ENCODE measurements around the gene STRN3.
"Not testable (repeated sequence)": the region's sequence is repeated elsewhere in the genome, so short reads cannot be mapped to it uniquely, and the experiment has no call there.

Gene STRN3

GRCh38 chr14:31060253-31060875, 34.2 kb upstream of the STRN3 start:
- no peak overlapping the region for H3K4me3 ChIP-seq (ENCODE audit: low read depth, low read length)
- TF ChIP-seq CTCF (IDR thresholded peaks at IDR 0.05; ENCODE audit: control insufficient read depth, extremely low read depth, insufficient read depth) = no peak
- no peak for DNase-seq (ENCODE audit: low read depth)

GRCh38 chr14:31059152-31059924, 33.2 kb upstream of the STRN3 start:
- H3K4me3 ChIP-seq (ENCODE audit: low read depth, low read length) = no peak overlapping the region
- no peak for TF ChIP-seq CTCF (IDR thresholded peaks at IDR 0.05; ENCODE audit: control insufficient read depth, extremely low read depth, insufficient read depth)
- no peak for DNase-seq (ENCODE audit: low read depth)

- no peak for DNase-seq (ENCODE audit: low read depth)
- no peak for TF ChIP-seq CTCF (IDR thresholded peaks at IDR 0.05; ENCODE audit: control insufficient read depth, extremely low read depth, insufficient read depth)
- H3K4me3 ChIP-seq (ENCODE audit: low read depth, low read length) = no peak overlapping the region
Observed at GRCh38 chr14:31057701-31058364, 31.7 kb upstream of the STRN3 start.

GRCh38 chr14:31057035-31057434, 30.9 kb upstream of the STRN3 start:
- H3K4me3 ChIP-seq (ENCODE audit: low read depth, low read length) = no peak overlapping the region
- no peak for DNase-seq (ENCODE audit: low read depth)
- no peak for TF ChIP-seq CTCF (IDR thresholded peaks at IDR 0.05; ENCODE audit: control insufficient read depth, extremely low read depth, insufficient read depth)

- DNase-seq (ENCODE audit: low read depth); H3K4me3 ChIP-seq (ENCODE audit: low read depth, low read length): not testable (repeated sequence)
Observed at GRCh38 chr14:31052905-31053586, 26.9 kb upstream of the STRN3 start.

- no peak overlapping the region for H3K4me3 ChIP-seq (ENCODE audit: low read depth, low read length)
- no peak for DNase-seq (ENCODE audit: low read depth)
- TF ChIP-seq CTCF (IDR thresholded peaks at IDR 0.05; ENCODE audit: control insufficient read depth, extremely low read depth, insufficient read depth) = no peak
Observed at GRCh38 chr14:31051511-31051910, 25.3 kb upstream of the STRN3 start.

GRCh38 chr14:31051023-31051422, 24.8 kb upstream of the STRN3 start:
- no peak for TF ChIP-seq CTCF (IDR thresholded peaks at IDR 0.05; ENCODE audit: control insufficient read depth, extremely low read depth, insufficient read depth)
- DNase-seq (ENCODE audit: low read depth) = no peak
- H3K4me3 ChIP-seq (ENCODE audit: low read depth, low read length) = no peak overlapping the region
